Testis (tissue), 2 donors: ENCODE results near the gene ZAP70.

Experiments
- POLR2A ChIP-seq: fragments of 450-650 bp; IDR thresholded peaks from one replicate; pipeline ENCODE4 v1.6.1; 2017; ENCODE audit warnings: antibody characterized with exemption, mild to moderate bottlenecking, moderate library complexity
- TF ChIP-seq, protein P1 (sequence below), 3 experiments: fragments of 450-650 bp in 2 of 3; fragments of 200-600 bp in 1 of 3; sonication (generic) in 1 of 3; IDR thresholded peaks; one replicate each; pipeline ENCODE4 v1.5.1; 2016 to 2019; ENCODE audit warnings: antibody characterized with exemption in 3 of 3, mild to moderate bottlenecking in 2 of 3, moderate library complexity in 1 of 3

DNA sequence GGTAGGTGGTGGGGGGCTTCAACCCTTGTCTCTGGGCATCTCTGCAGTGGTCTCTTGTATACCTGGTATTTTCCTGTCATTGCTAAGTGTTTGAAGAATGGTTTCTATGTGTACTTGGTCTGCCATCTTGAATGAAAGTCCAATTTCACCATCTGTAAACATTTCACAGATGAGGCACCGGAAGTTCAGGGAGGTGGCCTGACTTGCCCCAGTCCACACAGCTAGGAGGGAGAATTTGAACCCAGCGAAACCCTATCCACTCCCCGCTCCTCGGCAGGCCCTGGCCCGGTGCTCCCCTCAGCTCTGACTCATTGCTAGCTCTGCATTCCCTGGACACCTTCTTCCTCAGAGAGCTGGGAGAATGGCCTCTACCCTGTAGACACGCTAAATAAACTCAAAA, 30.5 kb downstream of the ZAP70 start:
- TF ChIP-seq, protein P1, sequence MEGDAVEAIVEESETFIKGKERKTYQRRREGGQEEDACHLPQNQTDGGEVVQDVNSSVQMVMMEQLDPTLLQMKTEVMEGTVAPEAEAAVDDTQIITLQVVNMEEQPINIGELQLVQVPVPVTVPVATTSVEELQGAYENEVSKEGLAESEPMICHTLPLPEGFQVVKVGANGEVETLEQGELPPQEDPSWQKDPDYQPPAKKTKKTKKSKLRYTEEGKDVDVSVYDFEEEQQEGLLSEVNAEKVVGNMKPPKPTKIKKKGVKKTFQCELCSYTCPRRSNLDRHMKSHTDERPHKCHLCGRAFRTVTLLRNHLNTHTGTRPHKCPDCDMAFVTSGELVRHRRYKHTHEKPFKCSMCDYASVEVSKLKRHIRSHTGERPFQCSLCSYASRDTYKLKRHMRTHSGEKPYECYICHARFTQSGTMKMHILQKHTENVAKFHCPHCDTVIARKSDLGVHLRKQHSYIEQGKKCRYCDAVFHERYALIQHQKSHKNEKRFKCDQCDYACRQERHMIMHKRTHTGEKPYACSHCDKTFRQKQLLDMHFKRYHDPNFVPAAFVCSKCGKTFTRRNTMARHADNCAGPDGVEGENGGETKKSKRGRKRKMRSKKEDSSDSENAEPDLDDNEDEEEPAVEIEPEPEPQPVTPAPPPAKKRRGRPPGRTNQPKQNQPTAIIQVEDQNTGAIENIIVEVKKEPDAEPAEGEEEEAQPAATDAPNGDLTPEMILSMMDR (IDR thresholded peaks at IDR 0.05): no peak
- TF ChIP-seq POLR2A: no peak
